HUDEP-2 (cell line): ENCODE measurements around the gene LRP10.
"Not testable (repeated sequence)": the region's sequence is repeated elsewhere in the genome, so short reads cannot be mapped to it uniquely, and the experiment has no call there.

Experiments used
- DNase-seq, 76 experiments: peaks; one replicate each; lab custom pipeline; 2025; ENCODE audit not compliant: unreplicated experiment in 76 of 76; lab: John Stamatoyannopoulos, UW

The LRP10 gene

GRCh38 chr14:22871224-22872032 is at the start of gene LRP10:
LRP10 (plus strand) TSS chr14:22871740; CDS start chr14:22872304, 564 bp downstream.
- peak in 74 of 76 experiments; percentile 45 to 93 (median 85) for DNase-seq

GRCh38 chr14:22822016-22822570 is 49.4 kb upstream of the LRP10 start:
- DNase-seq = no peak

DNA sequence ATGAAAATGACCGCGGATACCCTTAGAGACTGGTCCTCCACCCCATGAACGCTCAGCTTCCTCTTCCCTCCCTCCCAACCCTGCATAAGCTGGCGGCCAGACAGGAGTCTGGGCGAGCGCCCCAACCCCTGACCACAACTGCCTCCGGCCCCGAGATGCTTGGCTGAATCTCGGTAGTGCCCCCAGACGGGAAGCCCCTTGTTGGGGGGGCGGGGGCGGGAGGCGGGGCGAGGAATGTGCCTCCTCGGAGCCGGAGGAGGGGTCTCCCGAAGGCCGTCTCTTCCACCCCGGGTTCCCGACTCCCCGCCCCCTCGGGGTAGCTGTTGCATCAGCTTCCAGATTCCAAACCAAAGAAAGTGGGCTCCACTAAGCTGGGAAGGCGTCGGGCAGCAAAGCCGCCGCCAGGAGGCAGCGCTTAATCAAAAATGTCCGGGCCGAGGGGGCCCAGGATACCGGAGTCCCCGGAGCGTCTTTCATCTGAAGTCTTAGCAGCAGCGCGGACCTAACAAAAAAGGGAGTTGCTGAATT is 48.9 kb upstream of the LRP10 start:
- DNase-seq = peak in 57 of 76 experiments; percentile 4 to 55 (median 32)

DNA sequence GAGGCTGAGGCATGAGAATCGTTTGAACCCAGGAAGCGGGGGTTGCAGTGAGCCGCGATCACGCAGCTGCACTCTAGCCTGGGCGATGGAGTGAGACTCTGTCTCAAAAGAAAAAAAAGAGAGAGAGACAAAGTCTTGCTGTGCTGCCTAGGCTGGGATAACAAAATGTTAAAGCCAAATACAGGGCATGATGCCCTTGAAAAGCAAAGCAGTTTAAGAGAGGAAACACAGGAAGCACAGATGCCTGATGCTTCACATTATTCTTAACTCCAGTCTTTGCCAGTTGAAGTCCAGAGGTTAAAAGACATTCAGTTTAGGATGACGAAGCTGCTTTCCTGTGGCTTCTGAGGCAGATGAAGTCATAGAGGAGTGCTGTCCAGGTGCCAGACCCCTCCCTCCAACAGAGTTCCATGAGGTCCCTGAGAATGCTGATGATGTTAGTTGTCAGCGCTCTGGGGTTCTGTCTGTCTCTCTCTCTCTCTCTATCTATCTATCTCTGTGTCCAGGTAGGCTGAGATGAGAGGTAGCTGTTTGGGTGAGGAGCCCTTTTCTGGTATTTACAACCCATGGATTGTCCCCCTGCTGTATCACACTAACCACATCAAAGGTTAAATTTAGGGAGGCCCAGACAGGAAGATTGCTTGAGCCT is 46.7 kb upstream of the LRP10 start:
- DNase-seq = peak in 10 of 76 experiments; percentile 2 to 38 (median 16)

DNA sequence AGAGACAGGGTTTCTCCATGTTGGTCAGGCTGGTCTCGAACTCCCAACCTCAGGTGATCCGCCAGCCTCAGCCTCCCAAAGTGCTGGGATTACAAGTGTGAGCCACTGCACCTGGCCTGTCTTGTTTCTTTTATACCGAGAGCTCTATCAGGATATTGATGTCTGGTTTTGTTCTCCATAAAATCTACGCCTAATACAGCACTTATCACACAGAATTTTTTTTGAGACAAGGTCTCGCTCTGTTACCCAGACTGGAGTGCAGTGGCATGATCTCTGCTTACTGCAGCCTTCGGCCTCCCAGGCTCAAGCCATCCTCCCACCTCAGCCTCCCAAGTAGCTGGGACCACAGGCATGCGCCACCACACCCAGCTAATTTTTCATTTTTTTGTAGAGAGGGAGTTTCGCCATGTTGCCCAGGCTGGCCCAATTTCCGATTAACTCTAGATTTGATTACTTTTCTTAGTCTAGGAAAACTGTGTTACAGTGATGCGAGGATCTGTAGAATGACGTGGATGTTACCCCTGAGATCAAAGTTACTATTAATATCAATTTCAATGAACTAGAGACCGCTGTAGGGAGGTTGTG is 42.4 kb upstream of the LRP10 start:
- not testable (repeated sequence) for DNase-seq

- peak in 73 of 76 experiments; percentile 32 to 90 (median 81) for DNase-seq
Measured at GRCh38 chr14:22829661-22830442, 41.7 kb upstream of the LRP10 start, which contains the start of gene MRPL52. MRPL52 (plus strand) TSS chr14:22829887; CDS start chr14:22829913, 26 bp downstream.

DNA sequence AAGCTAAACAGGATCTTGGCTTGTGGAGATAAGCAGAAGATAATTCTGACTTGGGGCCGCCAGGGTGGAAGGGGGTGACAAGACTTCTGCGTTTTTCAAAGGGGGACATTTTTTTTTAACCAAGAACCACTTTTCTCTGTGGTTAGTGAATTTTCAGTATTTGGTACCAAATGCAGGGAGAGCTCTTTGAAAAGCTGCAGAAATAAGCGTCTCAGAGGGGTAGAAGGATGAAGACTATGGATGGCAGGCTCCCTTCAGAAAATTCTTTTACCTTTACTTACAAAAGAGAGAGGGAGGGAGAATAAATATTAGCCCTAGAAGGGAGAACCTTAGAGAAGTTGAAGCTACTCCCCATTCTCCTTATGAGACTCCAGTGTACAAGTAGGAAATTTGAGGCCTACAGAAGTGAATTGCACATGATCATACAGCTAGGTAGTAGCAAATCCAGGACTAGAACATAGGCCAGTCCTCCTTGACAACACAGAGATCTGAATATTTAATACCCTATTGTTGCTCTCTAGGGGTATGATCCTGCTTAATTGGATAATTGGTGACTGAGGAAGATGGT is 41.0 kb upstream of the LRP10 start:
- DNase-seq = peak in 3 of 76 experiments; percentile 20 to 33 (median 20)

DNA sequence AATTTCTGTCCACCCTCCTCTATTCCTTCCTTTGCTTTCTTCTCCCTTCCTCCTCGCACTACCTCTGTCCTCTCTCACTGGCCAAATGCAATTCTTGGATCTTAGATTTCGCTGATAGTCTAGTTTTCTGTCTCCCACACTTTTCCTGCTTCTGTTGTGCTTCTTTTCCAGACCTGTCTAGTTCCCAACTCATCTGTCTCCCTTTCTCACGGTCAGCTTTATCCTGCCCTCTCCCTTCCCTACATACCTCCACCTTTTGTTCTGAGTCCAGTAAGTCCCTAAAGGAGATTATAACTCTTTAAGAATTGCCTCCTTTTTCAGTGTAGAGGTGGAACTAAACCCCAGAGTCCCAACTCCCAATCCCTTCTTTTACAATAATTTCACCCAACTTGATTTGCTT is 36.0 kb upstream of the LRP10 start:
- DNase-seq = no peak

DNA sequence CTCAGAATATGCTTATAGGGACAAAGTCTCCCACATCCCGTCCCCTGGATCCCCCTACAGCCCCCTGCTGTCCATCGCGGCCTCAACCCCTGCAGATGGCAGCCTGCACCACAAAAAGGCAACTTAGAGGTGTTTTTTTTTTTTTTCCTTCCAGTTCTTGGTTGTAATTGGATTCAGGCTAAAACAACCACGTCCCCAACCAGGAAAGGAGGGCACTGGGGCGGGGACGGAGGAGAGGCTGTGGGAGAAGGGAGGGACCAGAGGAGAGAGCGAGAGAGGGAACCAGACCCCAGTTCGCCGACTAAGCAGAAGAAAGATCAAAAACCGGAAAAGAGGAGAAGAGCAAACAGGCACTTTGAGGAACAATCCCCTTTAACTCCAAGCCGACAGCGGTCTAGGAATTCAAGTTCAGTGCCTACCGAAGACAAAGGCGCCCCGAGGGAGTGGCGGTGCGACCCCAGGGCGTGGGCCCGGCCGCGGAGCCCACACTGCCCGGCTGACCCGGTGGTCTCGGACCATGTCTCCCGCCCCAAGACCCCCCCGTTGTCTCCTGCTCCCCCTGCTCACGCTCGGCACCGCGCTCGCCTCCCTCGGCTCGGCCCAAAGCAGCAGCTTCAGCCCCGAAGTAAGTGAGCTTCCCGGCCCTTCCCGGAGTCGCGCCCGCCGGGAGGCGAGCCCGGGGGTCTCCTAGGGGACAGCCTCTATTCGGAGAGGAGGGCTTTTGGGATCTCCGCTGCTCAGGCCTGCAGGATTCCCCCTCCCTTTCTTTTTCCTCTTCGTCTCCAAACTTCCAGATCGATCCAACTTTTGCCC is 35.0 kb upstream of the LRP10 start, which contains the start of gene MMP14:
TSS of gene MMP14 (plus strand) at position 285 of the 813 bp plus-strand sequence. CDS start at position 518, 233 bp downstream.
- DNase-seq = no peak

DNA sequence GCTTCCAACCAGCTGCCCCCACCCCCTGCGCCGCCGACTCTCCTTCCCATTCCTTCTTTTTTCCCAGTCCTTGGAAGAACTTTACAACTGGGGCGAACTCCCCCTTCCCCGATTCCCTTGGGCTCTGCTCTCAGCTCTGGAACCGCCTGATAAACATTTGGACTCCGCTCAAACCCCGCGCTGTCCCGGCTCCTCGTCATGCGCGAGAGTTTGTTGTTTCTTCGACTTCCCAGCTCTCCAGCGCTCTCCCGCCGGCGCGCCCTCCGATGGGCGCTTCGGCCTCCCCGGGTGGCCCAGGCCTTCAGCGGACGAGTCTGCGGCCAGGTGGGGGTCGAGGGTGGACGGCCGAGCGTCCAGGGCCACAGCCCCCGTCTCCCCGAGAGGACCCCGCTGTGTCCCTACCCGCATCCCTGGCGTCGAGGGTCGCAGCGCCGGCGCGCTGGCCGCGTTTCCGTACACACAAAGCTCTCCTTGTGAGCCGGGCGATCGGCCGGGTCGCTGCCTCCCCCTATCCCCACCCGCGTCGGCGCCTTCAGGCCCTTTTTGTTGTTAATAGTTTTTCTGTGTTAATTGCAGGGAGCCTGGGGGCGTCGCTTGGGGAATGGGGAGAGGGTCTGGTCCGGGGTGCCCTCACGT is 34.3 kb upstream of the LRP10 start:
- DNase-seq = no peak

DNA sequence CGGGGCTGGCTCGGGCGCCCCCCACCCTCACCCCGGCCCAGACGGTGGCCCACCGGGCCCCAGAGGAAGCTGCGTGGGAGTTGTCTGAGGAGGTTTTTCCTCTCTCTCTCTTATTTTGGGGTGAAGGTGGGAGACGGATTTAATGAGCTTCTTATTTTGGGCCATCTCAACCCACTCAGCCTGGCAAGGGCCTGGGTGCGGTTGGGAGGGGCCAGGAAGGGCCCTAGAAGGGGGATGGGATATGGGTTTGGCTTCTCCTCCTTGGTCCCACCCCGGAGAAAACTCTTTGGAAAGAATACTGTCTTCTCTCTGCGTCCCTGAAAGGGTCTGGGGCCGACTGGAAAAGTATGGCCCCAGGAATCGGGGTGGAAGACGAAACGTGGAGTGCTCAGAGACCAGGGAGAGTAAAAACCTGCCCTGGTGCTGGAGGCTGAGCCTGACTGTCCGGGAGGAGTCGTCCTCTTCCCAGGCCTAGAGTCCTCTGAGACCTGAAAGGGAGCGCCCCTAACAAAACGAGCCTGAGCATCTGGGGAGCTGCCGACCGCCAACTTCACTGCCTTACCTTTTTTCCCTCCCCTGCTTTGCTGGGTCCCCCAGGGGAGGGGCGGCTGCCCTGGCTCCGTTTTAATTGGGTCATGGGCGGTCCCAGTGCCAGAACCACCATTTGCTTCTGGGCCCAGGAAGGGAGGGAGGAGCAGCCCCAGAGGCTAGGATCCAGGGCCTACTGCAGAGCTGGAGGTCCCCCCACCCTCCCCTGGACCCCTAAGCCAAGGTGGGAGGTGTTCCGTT is 33.6 kb upstream of the LRP10 start:
- DNase-seq = no peak

- DNase-seq = no peak
Measured at GRCh38 chr14:22838631-22839041, 32.9 kb upstream of the LRP10 start.

GRCh38 chr14:22839159-22839779 is 32.3 kb upstream of the LRP10 start:
- no peak for DNase-seq

DNA sequence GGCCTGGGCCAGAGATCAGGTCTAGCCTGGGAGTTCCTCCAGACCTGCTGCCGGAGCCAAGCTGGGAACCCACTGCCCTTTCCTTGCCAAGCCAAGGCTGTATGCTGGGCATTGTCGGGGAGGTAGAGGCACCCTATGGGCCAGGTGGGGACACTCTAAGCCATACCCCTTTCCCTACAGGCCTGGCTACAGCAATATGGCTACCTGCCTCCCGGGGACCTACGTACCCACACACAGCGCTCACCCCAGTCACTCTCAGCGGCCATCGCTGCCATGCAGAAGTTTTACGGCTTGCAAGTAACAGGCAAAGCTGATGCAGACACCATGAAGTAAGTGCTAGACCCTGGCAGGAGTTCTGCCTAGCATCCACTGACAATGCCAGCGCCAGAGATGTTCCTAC is 30.2 kb upstream of the LRP10 start:
- no peak for DNase-seq

GRCh38 chr14:22841769-22842168 is 29.8 kb upstream of the LRP10 start:
- no peak for DNase-seq

DNA sequence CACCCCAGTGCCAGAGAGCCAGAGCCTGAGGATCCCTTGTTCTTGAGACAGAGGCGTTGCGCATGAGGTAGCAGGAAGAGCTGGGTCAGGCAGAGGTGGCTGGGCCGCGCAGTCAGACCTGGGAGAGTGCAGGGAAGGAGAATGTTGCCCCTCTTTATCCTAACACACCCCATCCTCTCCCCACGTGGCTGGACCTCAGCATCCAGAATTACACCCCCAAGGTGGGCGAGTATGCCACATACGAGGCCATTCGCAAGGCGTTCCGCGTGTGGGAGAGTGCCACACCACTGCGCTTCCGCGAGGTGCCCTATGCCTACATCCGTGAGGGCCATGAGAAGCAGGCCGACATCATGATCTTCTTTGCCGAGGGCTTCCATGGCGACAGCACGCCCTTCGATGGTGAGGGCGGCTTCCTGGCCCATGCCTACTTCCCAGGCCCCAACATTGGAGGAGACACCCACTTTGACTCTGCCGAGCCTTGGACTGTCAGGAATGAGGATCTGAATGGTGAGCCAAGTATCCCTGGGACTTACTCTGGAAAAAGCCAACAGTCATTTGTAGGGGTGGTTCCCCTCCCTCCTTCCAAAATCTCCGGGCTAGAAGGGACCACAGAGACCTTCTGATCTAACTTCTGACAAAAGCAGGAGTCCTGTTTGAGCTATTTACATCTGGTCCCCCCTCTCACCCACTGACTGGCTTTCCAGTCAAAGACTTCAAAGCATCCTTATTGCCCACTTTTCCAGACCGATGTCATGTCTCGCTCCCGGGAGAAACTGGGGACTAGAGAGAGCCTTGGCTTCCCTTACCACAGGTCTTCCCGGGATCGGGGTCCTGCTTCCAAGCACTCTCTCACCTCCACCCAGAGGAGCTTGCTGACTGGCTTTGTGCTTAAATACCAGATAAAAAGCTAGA is 29.1 kb upstream of the LRP10 start:
- no peak for DNase-seq
